CD4-positive, alpha-beta T cell treated with Interleukin-4 for 4 hours (primary cell): Measurements from ENCODE around the gene RPL10.

Source experiments
- DNase-seq: peaks from one replicate; pipeline ENCODE4 v3.0.0-alpha.2; 2020

RPL10 gene

DNA sequence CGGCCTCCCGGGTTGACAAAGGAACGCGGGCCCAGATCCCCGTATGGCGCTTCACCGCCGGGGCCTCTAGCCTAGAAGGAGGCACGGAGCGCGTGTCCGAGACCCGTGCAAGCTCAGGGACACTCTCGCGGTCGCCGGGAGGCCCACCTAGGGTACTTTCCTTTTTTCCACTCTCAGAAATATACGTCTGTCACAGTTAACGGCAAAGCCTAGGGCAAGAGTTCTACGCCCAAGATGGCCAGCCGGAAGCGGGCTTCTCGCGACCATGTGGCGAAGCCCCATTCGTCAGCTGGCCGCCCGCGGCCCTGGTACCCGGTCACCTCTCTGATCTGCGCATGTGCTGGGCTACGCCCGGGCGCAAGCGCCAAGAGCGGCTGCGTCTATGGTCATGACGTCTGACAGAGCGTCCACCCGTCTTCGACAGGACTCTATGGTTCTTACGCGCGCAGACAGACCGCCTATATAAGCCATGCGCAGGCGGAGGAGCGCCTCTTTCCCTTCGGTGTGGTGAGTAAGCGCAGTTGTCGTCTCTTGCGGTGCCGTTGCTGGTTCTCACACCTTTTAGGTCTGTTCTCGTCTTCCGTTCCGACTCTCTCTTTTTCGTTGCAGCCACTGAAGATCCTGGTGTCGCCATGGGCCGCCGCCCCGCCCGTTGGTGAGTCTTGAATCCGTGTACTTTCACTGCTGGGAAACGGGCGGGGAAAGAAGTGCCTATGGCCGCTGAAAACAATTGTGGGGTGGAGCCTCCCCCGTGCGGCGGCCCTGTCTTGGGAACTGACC is at the start of gene RPL10:
Gene RPL10, plus strand, starts transcription at position 490 of the 780 bp plus-strand sequence. Its CDS starts 143 bp downstream, at position 633.
- peak; percentile 96 for DNase-seq

DNA sequence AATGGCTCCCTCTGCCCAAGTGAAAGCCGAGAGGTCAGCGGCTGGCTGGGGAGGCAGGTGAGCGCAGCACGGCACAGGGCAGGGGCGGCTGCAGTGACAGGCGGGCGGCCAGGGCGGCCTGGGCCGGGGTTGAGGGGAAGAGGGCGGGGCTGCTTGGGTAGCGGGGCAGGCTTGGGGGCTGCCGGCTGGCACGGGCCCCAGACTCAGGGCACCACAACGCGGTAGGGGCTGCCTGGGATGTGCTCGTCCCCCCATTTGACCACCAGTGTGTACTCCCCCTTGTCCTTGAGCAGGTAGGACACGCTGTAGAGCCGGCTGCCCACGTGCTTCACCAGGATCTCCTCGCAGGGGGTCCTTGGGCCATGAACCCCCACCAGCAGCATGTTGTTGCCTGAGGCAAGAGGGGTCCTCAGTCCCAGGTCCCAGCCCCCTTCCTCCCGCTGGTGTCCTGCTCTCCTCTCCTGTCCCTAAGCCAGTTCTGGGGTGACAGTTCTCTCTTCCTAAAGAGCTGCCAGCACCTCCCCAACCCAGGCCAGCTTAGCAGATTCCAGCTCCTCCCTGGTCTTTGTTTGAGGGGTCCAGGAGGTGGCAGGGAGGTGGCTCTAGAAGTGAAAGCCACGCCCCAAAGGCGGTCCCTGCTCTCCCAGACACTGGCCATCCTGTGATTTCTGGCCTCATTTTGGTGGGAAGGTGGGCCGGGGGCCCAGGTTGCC is 49.4 kb upstream of the RPL10 start:
- no peak for DNase-seq

DNA sequence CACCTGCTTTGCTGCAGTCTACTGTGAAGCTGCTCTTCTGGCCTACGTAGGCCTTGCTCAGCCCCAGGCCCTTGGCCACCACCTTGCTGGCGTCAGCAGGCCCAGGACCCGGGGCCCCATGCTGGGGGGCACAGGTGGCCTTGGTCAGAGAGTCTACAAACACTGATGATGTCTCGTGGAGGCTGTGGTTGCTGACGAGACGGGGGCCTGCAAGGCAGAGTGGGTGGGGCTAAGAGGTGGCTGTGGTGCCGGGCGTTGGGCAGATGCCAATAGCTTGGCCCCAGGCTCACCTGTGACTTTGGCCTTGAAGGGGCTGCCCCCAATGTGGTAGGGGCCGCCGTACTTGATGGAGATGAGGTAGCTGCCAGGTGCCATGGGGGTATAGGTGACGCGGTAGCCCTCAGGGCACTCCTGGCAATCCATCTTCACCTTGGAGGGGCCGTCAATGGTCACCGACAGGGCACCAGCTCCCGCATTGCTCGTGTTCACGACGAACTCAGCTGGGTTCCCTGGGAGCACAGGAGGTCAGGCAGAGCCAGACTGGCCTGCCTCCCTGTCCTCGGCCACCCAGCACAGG is 48.7 kb upstream of the RPL10 start:
- DNase-seq, result no peak

DNA sequence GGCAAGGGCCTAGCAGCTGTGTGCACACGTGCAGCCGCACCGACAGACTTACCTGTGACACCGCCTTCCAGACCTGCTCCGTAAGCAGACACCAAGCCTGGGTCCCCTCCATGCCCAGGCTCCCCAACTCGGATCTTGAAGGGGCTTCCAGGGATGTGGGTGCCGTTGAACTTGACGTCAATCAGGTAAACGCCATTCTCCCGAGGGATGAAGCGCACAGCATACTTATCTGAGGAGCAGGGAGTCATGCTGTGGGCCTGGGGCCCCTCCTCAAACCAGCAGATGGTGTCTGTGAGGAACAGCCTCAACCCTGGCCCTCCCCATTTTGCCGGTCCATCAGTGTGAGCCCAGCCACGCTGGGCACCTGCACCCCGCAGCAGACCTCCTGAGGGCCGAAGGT is 48.2 kb upstream of the RPL10 start:
- DNase-seq, result no peak

DNA sequence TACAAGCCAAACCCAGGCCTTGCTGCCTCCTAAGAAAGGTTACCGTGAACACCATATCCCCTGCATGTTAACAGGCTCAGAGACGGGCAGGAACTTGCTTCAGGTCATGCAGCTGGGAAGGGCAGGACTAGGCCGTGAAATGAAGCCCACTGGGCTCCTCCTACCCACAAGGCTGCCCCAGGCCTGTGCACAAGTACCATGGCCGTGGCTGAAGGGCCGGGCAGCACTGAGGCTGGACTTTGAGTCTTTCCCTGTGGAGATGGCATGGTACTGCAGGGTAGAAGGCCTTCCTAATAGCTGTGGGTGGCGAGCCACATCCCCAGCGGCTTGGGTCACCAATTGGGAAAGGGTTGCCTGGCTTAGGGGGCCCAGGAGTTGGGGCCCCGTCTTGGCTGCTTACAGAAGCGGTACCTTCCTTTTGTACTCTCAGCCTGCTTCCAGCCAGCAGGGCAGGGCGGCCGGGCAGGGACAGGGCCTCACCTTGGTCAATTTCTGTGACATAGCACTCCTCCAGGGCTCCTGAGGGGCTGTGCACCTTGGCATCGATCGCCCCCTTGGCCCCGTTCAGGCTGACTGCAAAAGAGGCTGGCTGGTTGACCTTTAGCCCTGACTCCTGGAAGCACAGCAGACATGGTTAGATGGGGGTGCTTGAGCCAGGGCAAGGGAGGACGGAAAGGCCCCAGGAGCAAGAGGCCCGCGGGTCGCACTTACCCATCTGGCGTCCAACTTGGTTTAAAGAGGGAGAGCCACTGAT is 47.6 kb upstream of the RPL10 start:
- DNase-seq, result no peak

DNA sequence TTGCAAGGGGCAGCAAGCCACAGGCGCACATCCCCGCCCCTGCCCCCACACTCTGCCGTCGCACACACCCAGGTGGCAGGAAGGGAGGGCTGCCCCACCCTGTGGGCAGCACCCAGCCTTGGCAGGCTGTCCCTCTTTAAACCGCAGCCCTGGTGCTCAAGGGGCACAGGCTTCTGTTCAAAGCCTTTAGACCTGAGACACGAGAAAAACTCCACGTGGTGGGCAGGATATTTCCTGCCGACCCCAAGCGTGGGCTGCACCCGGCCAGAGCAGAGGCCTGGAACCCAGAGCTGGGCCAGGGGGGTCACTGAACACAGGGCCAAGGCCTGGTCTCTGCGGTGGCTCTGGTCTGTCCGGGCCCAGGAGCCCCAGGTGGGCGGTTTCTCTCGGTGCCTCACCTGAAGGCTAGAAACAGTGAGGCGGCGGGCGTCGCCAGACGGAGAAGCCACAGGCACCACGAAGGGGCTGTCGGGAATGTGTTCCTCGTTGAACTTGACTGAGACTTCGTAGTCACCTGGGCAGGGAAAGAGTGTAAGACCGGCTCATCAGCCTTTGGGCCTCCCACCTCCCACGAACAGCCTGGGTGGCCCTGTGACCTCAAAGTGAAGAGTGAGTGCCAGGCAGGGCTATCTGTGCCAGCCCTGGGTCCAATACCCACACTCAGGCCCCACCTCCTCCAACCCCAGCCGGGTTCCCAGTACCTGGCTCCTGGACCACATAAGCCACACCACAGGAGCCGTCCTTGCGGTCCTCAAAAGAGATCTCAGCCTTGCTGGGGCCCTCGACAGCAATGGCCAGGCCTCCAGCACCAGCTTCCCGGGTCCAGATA is 46.8 kb upstream of the RPL10 start:
- peak; percentile 56 for DNase-seq

DNA sequence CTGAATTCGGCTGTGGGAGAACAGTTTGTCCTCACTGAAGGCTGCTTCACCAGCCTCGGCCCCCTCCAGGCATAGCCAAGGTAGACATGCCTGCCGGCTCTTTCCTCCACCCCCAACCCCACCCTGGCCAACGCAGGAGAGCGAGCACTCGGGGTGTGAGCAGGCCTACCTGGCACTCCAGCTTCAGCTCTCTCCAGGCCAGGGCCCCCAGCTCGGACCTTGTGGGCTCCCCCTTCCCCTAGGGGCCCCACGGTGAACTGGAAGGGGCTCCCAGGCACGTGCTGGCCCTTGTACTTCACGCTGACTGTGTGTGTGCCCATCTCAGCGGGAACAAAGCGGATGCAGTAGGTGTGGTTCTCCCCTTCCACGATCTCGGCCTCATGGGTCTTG is 46.2 kb upstream of the RPL10 start:
- DNase-seq, result no peak

DNA sequence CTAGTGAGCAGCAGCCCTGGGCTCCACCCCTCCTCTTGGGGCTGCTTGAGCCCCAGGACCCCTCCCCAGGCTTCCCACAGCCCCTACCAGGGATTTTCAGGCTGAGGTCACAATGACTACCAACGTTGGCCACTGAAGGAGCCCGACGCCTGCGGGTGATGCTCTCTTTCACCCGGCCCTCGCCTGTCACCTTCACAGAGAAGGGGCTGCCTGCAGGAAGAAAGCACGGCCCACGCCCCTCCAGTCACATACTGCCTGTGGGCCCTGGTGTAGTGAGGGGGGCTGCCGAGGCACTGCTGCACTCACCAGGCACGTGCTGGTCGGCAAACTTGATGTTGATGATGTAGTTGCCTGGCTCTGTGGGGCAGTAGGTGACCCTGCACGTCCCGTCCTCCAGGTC is 45.7 kb upstream of the RPL10 start:
- no peak for DNase-seq

DNA sequence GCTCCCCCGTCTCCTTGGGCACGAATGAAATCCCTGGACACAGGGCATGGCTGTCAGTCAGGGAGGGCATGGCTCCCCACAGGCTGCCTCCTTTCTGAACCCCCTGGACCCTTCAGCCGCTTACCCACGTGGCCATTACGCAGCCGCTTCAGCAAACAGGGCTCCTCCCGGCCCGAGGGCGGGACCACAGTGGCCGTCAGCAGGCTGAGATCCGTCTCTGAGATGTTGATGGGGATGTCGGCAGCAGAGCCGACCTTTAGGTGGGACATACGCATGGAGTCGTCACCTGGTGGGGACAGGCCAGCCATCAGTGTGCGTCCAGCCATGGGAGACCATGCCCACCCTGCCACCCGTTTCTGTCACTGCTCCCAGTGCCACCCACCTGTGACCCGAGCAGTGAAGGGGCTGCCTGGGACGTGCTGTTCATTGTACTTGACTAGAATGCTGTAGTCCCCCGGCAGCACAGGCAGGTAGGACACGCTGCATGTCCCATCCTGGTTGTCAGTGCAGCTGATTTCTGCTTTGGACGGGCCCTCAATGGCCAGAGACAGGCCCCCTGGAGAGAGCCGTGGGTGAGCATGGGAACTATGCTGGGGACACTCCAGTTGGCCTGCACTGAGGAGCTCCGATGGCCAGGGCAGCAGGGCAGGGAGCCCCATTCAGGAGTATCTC is 44.9 kb upstream of the RPL10 start:
- DNase-seq, result no peak

DNA sequence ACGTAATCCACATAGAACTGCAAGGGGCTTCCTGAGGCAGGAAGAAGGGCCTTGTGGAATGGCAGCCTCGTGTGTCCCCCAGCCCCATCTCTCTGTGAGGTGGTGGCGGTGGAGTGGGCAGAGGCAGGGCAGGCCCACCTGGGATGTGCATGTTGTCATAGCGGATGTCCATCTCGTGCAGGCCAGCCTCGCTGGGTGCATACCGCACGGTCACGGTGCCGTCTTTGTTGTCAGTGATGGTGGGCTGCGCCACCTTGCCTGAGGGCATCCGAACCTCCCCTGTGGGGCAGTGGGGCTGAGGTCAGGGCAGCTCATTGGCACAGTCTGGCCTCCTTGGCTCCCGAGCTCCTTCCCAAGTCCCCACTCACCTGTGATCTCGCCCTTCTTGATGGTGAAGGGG is 44.2 kb upstream of the RPL10 start:
- DNase-seq, result no peak

DNA sequence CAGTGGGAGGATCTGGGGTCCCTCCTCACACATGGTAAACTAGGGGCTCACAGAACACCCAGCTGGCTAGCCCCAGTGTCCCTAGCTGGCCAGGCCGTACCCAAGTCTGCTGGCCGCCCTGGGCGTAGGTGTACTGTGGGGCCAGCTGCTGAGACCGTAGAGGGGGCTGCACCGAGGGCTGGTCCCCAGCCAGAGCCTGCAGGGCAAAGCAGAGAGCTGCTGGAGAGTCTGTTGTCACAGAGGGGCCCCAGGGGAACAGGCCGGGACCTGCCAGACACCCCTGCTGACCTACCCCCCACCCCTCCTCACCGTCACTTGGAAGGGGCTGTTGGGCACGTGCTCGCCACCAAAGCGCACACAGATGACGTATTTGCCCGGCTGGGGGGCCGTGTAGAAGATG is 43.7 kb upstream of the RPL10 start:
- no peak for DNase-seq

DNA sequence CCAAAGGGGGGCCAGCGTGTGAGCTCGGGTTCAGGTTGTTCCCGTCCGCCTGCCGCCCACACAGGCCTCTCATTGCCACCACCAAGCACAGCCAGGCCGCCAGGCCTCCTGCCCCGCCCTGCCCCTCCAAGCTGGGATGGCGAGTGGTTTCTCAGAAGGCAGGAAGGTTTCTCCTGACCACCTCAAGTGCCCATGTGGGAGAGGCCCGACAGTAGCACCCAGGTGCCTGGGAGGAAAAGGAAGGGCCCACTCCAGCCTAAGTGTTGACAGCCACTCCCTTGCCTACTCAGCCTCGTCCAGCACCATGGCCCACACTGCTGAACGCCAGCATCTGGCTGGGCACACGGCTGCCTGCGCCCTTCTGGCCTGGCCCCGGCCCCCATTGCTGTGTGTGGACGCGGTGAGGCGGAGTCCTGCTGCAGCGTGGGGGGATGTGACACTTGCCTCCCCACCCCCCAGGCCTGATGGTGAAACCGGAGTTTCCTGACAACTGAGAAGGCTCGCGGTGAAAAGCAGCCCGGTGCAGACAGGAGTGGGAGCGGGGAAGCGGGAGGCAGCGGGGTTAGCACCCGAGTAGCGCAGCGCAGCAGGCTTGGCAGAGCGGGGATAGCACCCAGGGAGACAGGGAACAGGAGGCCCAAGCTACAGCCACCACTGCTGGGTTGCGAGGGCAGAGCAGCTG is 42.9 kb upstream of the RPL10 start:
- DNase-seq, result no peak

DNA sequence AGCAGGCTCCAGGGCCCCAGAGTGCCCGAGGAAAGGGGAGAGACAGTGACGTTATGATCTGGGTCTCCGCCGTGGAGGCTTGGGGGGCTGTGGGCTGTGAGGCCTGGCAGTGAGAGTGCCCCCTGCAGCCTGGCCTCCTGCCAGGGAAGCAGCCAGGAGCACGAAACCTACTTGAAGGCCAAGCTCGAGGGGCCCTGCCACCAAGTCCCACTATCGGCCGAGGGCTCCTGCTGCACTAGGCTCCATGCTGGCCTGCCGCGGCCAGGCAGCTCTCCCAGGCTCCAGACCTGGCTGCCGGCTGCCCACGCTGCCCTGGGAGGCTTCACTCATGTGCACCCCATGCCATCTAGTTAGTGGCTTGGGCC is 42.4 kb upstream of the RPL10 start:
- DNase-seq, result no peak

DNA sequence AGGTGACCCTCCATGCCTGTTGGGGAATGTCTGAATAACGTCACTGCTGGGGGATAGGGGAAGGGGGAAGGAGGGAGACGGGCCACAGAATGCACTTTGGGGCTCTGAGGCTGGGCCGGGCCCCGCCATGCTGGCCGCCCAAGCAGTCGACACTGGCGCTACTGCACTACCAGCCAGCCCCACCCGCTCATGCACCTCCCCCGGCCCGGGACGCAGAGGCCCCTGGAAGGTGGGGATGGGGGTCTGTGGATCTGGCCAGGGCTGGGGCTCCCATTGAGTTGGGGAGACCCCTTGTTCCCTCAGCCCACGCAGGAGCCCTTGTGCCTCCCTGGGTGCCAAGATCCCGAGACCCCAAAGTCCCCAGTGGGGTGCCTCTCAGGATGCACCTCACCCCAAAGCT is 41.6 kb upstream of the RPL10 start:
- DNase-seq, result no peak

DNA sequence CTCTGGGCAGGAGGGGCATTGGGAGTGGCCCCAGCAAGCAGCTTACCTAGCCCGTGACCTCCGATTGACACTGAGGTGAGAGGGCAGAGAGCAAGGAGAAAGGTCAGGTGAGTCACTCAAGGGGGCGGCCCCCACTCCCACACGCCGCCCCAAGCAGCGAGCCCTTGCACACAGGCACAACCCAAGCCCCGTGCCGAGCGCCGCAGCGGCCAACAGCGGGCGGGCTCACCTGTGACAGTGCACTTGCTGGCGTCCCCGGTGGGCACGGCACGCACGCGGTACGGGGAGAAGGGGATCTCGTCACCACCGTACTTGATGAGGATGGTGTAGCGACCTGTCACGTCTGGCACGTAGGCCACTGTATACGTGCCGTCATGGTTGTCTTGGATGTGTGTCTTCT is 41.0 kb upstream of the RPL10 start:
- no peak for DNase-seq

DNA sequence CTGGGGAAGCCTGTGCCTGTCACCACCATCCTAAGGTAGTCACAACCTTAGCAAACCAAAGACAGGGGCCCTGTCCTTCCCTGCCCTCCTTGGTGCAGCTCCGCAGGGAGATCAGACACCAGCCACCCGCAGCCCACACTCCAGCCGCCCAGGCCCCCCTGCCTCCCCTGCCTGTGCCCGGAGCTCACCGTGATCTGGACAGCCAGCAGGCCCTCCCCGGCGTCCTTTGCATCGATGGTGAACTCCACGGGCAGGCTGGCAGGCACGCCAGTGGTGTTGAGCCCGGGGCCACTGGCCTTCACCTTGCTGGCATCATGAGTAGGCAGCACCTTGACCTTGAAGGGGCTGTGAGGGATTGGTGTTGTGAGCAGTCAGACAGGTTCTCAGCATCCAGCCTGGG is 40.2 kb upstream of the RPL10 start:
- no peak for DNase-seq

DNA sequence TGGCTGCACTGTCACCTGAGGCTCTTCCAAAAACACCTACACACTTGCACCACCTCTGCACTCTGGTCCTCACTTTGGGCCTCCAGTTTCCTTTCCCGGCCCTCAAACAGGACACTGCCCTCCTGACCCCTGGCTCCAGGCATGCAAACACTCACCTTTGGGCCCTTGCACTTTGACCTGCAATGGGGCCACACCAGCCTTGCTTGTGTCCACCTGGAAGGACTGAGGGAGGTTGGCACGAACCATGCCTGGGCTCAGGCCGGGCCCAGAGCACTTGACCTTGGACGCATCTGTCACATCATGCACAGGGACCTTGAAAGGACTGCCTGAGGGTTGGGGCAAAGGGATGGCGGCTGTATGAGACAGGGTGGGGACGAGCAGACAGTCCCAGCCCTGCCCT is 39.3 kb upstream of the RPL10 start:
- DNase-seq, result no peak

DNA sequence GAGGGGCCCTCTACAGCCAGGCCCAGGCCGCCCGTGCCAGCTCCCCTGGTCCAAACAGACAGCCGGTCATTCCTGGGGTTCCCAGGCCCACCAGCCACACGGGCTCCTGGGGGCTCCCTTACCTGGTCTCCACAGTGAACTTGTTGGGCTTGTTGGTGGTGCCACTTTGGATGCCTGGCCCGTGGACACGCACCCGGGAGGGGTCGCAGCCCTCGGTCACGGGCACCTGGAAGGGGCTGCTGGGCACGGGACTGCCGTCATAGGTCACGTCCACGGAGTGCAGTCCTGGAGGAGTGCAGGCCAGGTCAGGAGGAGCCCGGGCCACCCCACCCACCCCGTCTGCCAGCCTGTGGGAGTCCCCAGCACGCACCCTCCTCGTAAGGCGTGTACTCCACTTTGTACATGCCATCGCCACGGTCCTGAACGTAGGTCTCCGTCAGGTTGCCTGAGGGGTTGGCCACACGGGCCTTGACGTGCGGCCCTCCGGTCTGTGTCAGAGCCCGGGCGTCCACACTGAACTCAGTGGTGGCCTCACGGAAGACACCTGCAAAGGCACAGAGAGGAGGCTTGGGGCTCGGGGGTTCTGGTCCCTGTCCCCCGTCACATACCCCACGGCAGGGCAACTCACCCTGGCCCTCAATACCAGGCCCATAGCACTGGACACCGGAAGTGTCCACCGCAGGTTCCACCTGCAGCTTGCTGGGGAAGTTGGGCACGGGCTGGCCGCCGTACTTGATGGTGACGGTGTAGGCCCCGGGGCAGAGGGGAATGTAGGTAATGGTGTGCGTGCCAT is 38.6 kb upstream of the RPL10 start:
- DNase-seq, result no peak

DNA sequence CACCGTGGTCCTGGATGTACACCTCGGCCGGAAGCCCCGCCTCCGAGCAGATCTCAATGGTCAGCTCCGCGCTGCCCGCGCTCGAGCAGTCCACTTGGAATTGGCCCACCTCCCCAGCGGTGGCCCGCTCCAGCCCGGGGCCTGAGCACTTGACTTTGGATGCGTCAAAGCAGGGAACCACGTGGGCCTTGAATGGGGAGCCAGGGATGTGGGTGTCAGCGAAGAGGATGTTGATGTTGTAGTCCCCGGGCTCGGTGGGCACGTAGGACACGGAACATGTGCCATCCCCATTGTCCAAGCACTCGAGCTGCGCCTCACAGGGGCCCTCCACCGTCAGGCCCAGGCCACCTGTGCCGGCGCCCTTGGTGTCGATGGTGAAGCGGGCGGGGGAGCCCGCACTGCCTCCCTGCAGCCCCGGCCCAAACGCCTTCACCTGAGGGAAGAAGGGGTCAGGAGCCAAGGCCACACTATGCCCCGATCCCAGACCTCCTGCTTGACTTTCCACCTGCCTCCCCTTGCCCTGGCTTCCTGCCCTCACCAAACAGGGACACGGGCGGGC is 37.9 kb upstream of the RPL10 start:
- DNase-seq, result no peak

DNA sequence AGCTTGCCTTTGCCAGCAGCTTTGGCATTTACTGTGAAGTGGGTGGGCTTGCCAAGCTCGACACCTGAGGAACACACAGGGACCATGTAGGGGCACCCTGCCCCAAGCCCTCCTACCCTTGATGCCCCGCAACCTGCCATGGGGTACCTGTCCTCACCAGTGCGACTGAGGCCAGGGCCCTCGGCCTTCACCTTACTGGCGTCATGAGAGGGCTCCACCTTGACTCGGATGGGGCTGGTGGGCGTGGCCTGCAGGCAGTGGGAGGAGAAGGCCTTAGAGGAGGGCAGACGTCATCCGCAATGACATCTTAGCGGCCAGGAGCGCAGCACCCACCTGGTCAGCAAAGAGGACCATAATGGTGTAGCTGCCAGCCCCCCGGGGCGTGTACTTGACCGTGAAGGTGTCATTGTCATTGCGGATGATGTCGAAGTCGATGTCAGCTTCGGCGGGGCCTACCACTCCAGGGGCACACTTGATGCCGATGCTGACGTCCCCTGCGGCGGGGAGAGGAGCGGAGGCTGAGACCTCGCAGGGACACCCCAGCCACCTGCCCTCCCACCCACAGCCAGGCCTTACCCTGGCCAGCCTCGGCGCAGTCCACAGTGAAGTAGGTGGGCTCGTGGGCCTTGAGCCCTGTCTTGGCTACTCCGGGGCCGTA is 36.0 kb upstream of the RPL10 start:
- DNase-seq, result no peak
